Fibroblast of peridontal ligament (primary cell): ENCODE measurements around the gene ABHD17C.

Experiments
- DNase-seq: peaks from one replicate; pipeline ENCODE4 v3.0.0-alpha.2; 2010; ENCODE audit errors: extremely low read depth

Gene ABHD17C

DNA sequence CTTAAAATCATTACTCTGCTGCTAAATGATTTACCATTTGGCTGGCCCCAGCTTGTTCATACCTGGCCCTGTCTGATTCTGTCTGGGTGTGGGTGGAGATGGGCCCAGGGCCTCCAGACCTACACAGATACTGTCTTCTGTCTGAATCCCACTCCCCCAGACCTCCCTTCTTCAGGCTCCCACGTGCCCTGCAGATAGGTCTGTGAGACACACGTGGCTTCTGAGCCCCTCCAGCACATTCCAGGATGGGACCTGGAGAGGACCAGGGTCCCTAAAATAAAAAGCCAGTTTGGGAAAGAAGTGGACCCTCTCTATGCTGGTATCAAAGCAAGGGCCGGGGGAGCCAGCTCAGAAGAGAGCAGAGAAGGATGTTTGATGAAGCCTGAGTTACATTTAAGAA, 69.4 kb downstream of the ABHD17C start:
- DNase-seq, result no peak

DNA sequence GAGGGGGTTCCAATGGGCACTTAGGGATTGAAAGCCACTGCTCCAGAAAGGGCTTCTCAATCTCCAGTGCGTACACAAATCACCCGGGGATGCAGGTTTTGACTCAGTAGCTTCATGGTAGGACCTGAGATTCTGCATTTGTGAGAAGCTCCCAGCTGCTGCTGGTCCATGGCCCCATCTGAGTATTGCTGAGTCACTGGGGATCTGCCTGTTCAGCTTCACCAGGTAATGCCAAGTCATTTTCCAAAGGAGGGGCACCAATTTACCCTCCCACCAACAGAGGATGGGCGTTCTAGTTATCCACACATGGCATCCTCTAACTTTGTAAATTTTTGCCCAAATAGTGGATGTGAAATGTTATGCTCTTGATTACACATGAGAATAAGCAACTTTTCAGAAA, 71.2 kb downstream of the ABHD17C start:
- DNase-seq, result no peak

DNA sequence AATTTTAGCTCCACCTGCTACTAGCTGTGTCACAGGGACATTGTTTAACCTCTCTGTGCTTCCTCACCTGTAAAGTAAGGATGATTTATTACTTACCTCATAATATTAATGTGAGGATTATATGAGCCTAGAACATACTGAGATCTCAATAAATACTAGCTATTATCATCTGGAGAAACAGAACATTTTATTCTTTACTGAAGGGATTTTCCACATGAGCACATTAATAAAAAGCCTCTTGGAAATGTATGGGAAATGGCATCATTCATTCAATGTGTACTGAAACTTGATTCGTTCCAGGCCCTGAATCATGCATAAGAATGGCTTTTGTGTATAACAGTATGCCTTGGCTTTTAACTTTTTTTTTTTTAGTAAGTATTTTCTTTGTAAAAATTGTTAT, 73.0 kb downstream of the ABHD17C start:
- no peak for DNase-seq

DNA sequence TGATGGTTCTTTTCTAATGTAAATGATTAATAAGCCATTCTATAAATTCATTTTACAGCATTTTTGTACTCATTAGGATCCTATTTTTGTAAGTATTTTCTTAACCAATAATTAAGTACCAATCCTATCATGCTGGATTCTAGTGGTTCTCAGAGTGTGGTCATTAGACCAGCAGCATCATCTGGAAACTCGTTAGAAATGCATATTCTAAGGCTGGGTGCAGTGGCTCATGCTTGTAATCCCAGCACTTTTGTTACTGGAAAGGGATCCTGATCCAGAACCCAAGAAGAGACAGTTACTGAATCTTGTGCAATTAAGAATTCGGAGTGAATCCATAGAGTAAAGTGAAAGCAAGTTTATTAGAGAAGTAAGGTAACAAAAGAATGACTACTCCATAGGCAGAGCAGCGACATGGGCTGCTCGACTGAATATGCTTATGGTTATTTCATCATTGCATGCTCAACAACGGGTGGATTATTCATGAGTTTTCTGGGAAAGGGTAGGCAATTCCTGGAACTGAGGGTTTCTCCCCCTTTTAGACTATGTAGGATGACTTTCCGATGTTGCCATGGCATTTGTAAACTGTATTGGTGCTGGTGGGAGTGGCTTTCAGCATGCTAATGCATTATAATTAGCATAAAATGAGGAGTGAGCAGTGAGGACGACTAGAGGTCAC, 74.2 kb downstream of the ABHD17C start:
- no peak for DNase-seq

DNA sequence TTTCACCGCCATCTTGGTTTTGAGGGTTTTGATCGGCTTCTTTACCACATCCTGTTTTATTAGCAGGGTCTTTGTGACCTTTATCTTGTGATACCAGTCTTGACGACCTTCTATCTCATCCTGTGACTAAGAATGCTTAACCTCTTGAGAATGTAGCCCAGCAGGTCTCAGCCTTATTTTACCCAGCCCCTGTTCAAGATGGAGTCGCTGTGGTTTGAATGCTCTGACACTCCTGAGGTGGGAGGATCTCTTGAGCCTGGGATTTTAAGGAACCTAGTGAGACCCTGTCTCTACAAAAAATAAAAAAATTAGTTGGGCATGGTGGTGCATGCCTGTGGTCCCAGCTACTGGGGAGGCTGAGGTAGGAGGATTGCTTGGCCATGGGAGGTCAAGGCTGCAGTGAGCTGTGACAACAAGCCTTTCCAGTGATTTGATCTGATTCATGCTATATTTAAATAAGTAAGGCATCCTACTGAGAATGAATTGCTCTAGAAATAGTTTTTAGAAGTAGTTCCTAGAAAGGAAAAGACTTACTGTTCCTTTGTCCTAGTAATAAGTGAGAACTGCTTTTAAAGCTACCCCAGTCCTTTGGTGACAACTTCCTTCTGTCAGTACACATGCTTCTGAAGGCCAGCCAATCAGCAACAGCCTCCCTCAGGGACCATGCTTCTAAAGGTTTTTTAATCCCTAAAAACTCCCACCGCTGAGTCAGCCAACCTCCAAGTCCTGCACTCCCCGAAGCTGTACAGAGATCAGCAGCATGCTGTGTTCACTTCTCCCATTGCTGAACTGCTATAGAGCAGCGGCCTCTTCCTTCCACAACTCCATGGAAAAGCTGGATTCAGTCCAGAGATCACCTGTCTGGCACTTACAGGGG, 75.0 kb downstream of the ABHD17C start:
- no peak for DNase-seq

DNA sequence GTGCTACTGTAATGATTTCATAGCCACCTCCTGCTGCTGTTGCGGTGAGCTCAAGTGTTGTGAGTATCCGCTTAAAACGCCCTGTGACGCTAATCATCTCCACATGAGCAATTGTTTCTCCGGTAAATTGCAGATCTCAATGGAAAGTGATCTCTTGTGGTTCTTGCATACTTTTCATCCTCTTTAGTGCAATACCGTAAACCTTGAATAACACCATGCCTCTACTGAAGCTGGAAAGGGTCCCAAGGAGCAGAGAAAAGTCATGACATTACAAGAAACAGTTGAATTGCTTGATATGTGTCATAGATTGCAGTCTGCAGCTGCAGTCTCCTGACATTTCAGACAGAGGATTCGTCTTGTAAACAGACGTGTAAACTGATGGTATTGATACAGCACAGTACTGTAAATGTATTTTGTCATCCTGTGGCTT, 78.0 kb downstream of the ABHD17C start:
- DNase-seq, result peak; percentile 96

DNA sequence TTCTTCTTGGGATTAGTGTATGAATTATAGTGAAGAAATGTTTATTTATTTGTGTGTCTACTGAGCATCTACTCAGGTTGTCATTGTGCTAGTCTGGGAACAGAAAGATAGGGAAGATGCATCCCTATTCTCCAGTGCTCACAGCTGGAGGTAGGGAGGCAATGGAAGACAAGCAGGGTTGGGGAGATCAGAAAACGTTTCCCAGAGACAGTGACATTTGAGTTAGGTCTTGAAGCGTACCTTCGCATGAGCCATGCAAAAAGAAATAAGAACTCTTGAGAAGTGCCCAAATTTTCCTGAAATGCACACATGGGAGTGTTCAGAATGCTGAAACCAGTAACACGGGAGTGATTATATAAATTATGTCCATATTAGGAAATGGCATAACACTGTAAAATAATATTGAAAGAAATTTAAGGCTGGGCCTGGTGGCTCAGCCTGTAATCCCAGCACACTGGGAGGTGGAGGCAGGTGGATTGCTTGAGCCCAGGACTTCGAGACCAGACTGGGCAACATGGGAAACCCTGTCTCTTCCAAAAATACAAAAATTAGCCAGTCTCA, 78.8 kb downstream of the ABHD17C start:
- DNase-seq, result peak; percentile 51

DNA sequence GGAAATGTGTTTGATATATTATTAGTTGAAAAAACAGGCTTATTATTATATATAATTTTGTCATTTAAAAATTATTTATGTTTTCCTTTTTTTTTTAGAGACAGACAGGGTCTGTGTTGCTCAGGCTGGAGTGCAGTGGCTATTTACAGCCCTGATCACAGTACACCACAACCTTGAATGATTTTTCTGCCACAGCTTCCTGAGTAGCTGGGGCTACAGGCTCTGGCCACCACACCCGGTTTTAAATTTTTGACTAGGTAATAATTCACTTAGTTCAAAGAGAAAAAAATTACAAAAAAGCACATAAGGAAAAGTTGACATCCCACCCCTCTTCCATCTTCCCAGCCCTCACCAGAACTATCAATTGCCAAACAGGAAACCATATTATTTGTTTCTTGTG, 79.4 kb downstream of the ABHD17C start:
- no peak for DNase-seq

DNA sequence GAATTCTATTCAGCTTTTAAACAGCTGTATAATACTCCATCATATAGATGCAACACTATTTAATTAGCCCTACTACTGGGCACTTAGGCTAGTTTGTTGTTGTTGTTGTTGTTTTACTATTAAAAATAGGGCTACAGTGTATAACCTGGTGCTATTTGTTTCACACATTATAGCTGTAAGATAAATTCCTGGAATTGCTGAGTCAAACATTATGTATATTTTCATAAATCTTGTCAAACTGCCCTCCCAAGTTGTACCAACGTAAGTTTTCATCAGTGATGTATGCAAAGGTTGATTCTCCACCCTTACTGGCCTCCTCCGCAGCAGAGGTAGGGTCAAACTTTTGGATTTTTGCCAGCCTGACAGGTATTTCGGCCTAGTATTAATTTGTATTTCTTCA, 80.2 kb downstream of the ABHD17C start:
- DNase-seq, result no peak

DNA sequence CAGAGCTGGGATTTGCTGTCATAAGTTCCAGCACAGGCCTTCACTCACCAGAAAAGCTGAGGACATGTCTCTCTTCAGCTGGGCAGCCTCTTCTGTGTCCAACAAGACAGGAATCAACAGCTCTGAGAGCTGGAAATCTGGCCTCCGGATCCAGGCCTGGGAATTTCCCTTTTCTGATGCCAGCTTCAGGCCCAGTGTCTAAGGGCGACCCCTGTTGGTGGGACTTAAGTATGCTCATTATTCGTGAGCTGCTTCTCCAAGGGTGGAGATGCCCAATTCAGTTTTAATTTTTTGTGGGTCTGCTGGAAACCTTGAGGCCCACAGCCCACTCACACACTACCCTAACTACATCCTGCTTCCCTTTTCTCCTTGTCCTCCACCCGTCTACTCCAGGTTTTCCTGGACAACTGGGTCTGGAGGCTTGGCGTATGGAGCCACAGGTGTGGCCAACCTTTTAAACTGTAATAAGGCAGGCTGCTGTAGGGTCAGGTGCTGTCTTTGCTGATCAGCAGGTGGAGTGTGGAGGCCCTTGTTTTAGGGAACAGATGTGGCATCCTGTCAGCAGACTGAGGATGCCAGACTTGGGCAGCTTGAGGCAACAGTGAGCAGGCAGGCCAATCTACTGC, 81.4 kb downstream of the ABHD17C start:
- peak; percentile 88 for DNase-seq

DNA sequence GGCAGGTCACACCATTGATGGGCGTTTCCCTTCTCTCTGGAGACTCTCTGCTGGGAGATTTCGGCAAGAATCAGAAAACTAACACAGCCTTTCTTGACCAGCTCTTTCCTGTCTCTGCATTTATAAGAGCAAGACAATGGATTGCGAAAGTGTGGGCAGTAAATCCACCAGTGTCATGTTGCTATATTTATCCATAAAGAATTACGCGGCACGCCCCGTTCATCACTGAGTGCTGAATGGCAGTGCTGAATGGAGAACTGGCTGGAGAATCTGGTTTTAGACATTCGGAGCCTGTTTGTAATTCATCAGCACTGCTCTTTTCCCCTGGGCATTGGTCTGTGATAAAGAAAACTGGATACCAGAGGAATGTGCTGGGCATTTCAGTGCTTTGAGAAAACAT, 82.0 kb downstream of the ABHD17C start:
- peak; percentile 99 for DNase-seq

DNA sequence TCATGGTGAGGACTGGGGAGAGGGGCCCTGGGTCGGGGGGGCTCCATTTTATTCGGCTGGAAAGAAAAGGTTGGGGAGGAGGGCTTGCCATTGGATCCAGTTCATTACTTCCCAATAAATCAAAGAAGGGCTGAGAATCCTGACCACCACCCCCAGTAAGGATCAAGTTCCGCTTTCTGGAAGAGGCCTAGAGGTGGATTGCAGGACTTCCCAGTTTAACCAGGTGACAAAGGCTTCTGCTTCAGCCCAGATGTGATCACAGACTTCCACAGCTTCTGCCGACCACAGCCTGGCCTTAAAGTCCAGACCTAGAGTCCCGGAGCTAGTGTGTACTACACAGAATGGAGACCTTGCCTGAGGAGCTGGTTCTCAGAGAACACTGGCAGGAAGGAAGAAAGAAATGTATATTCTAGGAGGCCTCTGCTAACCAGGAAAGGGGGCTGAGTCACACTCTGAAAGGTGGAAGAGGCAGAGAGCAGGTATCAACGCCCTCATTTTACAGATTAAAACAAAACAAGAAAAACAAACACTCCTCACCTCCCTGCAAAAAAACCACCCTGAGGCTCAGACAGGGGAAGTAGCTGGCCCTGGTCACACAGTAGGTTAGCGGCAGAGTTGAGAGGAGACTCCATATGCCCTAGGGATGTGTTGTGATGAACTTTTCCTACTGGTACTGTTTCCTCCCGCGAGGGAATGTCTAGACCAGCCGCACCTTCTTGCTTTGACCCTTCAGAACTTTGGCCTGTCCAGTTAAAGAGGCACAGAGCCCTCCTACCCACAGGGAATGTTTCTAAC, 82.9 kb downstream of the ABHD17C start:
- no peak for DNase-seq

DNA sequence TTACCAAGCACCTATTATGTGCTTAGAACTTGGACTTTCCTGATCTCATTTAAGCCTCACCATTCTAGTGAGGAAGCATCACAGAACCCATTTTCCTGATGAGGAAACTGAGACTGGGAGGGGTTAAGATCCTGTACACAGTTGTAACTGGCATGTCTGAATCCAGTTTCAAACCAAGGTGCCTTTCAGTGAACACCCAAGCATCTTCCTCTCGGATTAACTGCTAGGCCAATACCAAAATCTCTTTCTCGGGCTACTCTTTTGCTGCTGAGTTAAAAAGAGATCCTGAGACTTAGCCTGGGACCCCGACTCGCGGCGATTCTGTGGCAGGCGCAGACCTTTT, 83.5 kb downstream of the ABHD17C start:
- no peak for DNase-seq

DNA sequence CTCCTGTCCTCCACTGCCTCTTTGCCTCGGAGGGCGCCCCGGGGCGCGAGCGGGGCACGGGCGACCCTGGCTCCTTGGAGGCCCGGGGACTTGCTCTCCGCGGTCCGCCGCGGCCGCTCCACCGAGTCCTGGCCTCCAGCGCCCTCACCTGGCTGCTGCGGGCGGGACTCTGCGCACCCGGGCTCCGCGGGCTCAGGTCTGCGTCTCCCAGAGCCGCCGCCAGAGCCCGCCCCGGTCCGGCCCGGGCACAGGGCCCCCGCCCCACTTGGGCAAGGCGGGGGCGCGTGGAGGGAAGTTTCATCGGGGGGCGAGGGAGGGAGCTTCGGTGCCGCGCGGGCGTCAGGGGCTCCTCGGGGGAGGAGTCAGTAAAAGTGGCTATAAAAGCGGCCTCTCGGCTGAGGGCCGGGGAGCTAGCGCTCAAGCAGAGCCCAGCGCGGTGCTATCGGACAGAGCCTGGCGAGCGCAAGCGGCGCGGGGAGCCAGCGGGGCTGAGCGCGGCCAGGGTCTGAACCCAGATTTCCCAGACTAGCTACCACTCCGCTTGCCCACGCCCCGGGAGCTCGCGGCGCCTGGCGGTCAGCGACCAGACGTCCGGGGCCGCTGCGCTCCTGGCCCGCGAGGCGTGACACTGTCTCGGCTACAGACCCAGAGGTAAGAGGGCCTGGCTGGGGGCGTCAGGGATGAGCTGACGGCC, 84.0 kb downstream of the ABHD17C start, which contains the start of gene CEMIP:
CEMIP (plus strand) TSS at position 407 of the 694 bp plus-strand sequence. CDS start 94,510 bp downstream, outside the sequence.
- peak; percentile 84 for DNase-seq

DNA sequence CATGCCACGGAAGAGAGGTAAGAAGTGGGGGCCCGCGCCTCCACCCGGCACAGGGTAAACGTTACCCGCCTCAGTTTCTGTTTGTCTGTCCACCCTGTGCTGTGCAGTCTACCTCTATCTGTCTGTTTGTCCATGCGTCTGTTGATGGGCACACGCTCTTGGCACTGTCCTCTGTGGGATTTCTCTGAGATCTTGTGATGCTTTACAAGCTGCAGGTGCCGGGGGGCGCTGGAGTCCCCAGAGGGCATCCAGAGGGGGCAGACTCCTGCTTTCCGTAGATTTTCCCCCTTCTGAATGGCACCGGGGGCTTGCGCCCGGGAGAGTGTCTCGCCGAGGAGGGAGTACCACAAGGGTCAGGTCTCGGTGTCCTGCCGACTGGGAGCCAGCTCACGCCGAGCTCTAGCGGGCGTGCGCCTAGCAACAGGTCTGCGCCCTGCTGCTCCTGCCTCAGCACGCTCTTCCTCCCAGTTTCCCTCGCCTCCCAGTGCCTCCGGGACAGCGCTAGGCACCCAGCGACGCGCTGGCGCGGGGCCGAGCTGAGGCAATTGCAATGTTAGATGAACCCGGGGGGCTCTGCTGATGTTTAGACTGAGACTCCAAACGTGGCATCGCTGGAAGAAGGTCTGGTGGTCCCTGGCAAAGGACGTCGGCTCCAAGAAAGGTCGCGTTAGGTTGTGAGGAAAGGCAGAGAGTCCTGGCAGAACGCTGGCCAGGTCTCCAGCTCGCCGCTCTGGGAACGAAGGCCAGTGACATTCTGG, 84.7 kb downstream of the ABHD17C start:
- DNase-seq, result peak; percentile 18

DNA sequence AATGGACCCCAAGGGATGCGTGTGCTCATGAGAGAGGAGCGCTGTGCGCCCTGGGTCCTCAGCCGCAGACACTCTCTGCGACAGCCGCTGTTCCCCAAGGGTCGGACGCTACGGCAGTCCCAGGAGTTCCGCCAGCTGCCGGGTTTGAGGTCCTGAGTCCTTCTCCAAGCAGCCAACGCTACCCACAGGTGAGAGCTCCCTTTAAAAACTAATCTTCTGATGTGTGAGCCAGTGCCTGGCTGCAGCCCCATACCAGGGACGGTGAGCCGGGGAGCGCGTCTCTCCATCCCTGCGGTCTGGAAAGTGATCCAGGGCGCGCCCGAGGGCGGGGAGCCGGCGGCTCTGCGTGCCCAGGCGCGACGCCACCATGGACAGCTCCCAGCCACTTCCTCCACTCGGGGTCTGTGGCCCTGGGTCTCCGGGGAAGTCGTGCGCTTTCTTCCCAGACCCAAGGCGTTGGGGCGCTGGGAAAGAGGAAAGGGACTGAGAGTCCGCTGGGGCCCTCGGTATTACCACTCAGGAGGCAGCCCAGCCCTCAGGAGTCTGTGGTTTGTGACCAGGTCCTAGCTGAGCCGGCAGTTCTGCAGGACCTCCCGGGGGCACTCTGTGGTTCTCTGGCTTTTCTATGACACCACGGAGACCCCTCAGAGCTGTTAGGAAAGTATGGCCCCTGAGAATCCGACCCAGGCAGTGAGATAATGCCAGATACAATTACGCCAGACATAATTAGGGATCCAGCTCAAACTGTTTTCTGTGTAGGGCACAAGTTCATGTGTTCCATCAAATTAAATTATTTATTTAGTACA, 85.5 kb downstream of the ABHD17C start:
- DNase-seq, result peak; percentile 63

DNA sequence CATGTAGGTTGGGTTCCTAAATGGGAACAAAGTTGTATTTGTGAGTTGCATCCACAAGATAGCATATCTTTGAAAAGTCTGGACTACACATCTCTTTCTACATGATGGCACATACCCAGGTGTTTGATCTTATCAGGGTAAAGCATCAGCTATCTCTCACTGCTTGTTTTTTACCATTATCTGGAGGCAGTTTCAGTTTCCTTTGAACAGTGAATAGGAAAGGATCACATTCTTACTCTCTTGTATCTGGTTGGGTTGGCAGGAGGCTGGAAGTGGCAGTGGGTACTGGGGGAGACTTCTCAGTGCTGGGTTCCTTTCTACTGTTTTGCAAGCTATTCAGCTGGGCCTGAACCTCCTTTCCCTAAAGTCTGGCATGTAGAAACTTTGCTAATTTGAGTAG, 88.2 kb downstream of the ABHD17C start:
- no peak for DNase-seq

DNA sequence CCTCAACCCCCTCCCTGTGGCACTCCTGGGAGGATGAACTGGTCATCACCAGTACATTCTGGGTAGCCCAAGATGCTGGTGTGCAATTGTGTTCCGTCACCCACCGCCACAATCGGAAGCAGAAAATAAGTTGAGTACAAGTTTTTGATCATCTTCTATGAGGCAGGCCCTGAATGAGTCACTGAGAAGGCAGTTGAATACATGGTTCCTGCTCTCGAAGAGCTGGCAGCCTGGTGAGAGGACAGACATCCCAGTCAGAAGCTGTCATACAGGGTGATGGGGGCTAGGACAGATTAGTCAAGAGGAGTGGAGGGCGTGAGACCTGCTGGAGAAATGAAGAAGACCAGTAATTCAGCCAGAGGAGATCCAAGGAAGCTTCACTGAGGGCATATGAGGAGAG, 90.2 kb downstream of the ABHD17C start:
- DNase-seq, result no peak

DNA sequence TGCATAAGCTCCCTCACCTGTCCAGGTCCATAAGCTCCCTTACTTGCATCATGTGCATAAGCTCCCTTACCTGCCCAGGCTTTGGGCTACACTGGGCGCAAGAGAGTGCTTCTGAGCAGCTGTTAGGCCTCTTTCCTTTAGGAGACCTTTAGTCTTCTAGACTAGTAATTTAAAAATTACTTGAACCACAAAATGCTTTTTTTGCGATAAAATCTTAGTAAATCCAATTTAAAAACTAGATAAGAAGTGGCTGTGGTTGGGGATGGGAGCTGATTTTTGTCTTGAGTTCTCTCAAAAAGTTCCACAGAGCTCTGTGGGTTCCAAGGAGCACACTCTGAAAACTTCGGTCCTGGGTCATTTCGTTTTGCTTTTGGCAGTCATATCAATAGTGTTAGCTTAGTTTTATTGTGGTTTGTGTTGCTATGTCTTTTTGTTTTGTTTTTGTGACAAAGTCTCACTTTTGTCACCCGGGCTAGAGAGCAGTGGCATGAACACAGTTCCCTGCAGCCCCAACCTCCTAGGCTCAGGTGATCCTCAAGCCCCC, 90.8 kb downstream of the ABHD17C start:
- DNase-seq, result no peak
